ENCODE data around the gene EXOC4. TPM values are rescaled to one million over a fixed set of nuclear protein-coding genes. Genes with fewer than 3 reads are reported as not detected.

The EXOC4 gene
- total and polyA plus RNA-seq, 2 of the 8 experiments (the other 6 are each of a cell fraction or from before 2014, with no cell fraction given): 27.0 to 67.3 TPM

- Histone ChIP-seq H3K14ac (ENCODE audit: insufficient read length) (no peak overlapping the region), H3K9me3 (ENCODE audit: insufficient read depth in 2 of 2, low read depth in 1 of 2, low read length in 1 of 2) (peaks cover 0 to 3% of the 10 kb centered on the region in 2 experiments; a peak in 2 of 4 replicates), H2AFZ (ENCODE audit: low read length) (no peak overlapping the region), H4K8ac (ENCODE audit: extremely low read depth, insufficient read depth, low read length) (no peak overlapping the region), H3K23me2 (ENCODE audit: low read depth, low read length) (no peaks in the 10 kb centered on the region), H3K18ac (ENCODE audit: extremely low read depth, low read length) (no peak overlapping the region), H3K79me2 (ENCODE audit: control insufficient read depth in 1 of 2, insufficient read depth in 2 of 2, low read length in 2 of 2) (no peaks in the 10 kb centered on the region), H2BK5ac (ENCODE audit: low read depth, low read length) (no peak overlapping the region), H4K91ac (replicated peaks; ENCODE audit: insufficient read length, low read length) (no peak overlapping the region), H3K27ac (ENCODE audit: low read depth, low read length) (no peak overlapping the region), H2BK15ac (ENCODE audit: low read length) (no peak overlapping the region), H2AK5ac (ENCODE audit: low read depth, low read length) (no peak overlapping the region), H3K36me3 (ENCODE audit: control insufficient read depth in 2 of 4, insufficient read depth in 4 of 4, low read length in 3 of 4) (no peaks in the 10 kb centered on the region), H2BK20ac (ENCODE audit: low read length) (no peak overlapping the region), H3K79me1 (ENCODE audit: low read depth, low read length) (no peaks in the 10 kb centered on the region), H3K27me3 (replicated peaks in 1 of 4; ENCODE audit: control insufficient read depth in 3 of 4, extremely low read depth in 1 of 4, insufficient read depth in 3 of 4, low read length in 3 of 4) (no peaks in the 10 kb centered on the region), H4K20me1 (replicated peaks in 1 of 2; ENCODE audit: control insufficient read depth in 1 of 2, insufficient read depth in 2 of 2, low read length in 2 of 2) (no peaks in the 10 kb centered on the region), H4K5ac (ENCODE audit: insufficient read length, low read depth, low read length) (no peak overlapping the region), H2BK120ac (replicated peaks; ENCODE audit: low read depth, low read length) (no peak overlapping the region), H2BK12ac (ENCODE audit: low read depth, low read length) (no peak overlapping the region), H3K4ac (replicated peaks; ENCODE audit: insufficient read length, low read depth, low read length) (no peak overlapping the region), H3K56ac (replicated peaks; ENCODE audit: insufficient read length, low read depth, low read length) (no peak overlapping the region), H3K4me2 (ENCODE audit: insufficient read depth in 1 of 2, low read depth in 2 of 2, low read length in 2 of 2) (no peak overlapping the region), H3K4me3 (ENCODE audit: extremely low read depth in 1 of 4, insufficient read depth in 2 of 4, low read depth in 3 of 4, low read length in 4 of 4) (no peak overlapping the region), H3K9ac (replicated peaks in 1 of 4; ENCODE audit: extremely low read depth in 1 of 4, low read depth in 3 of 4, low read length in 3 of 4) (no peak overlapping the region), H3K23ac (ENCODE audit: insufficient read length) (no peak overlapping the region), H3K4me1 (replicated peaks in 1 of 4; ENCODE audit: control insufficient read depth in 3 of 4, insufficient read depth in 4 of 4, low read length in 3 of 4) (no peaks in the 10 kb centered on the region)
- FAIRE-seq (no peak), DNase-seq (ENCODE audit: low read depth in 1 of 2, low spot score in 2 of 2) (no peak)
- 88% methylated on average over 4 of the region's 4 CpGs; no CpG with 5 or more reads in 1 of the 2 experiments for WGBS, 2 experiments (ENCODE audit: extremely low coverage in 1 of 2, insufficient coverage in 1 of 2, insufficient read length in 1 of 2, insufficient replicate concordance in 2 of 2, low coverage in 1 of 2, low lambda C conversion rate in 2 of 2, missing lambda C conversion rate in 1 of 2)
- ChIA-PET CTCF (ENCODE audit: partially characterized antibody) (interaction anchor here (0.8 to 1.5 kb wide), 4 partner anchors 10 to 43 kb away, joined by 3 to 4 read pairs (median 3); no protein-coding TSS in a partner anchor), POLR2A (ENCODE audit: partially characterized antibody) (interaction anchor here (2.0 kb wide), 1 partner anchor 16 kb away, joined by 5 read pairs; no protein-coding TSS in a partner anchor)
- TF ChIP-seq RNF2 (IDR thresholded peaks at IDR 0.05; ENCODE audit: borderline replicate concordance, low read depth, low read length, missing control alignments, poor library complexity, severe bottlenecking): no peak
- TF ChIP-seq RAD21 (IDR thresholded peaks at IDR 0.05 in 1 of 2, conservative IDR thresholded peaks at IDR 0.05 in 1 of 2; ENCODE audit: low read depth in 2 of 2, low read length in 2 of 2): no peak
- TF ChIP-seq ZNF274 (IDR thresholded peaks at IDR 0.05; ENCODE audit: borderline replicate concordance, extremely low read depth, low read length): no peak
- no peak for TF ChIP-seq BCL11A (IDR thresholded peaks at IDR 0.05; ENCODE audit: low read depth in 2 of 2, low read length in 2 of 2)
- no peak for TF ChIP-seq RBBP5 (IDR thresholded peaks at IDR 0.05; ENCODE audit: borderline replicate concordance, low read depth, low read length)
- no peak for TF ChIP-seq BRCA1 (IDR thresholded peaks at IDR 0.05; ENCODE audit: low read depth, low read length)
- no peak for TF ChIP-seq PHF8 (conservative IDR thresholded peaks at IDR 0.05; ENCODE audit: low read depth, low read length)
- no peak for TF ChIP-seq GABPA (IDR thresholded peaks at IDR 0.05; ENCODE audit: borderline replicate concordance, insufficient read depth, low read length)
- no peak for TF ChIP-seq ATF3 (IDR thresholded peaks at IDR 0.05; ENCODE audit: insufficient read depth, low read depth, low read length)
- TF ChIP-seq BACH1 (IDR thresholded peaks at IDR 0.05; ENCODE audit: low read length): no peak
Measured at GRCh38 chr7:134098072-134098471, 845.2 kb downstream of the EXOC4 start.
